Right lobe of liver (tissue), 6 donors: ENCODE results near the gene RASSF1. TPM values are rescaled to one million over a fixed set of nuclear protein-coding genes. Genes with fewer than 3 reads are reported as not detected.

Experiments used
- ATAC-seq, 4 donors: fragments of 200-7000 bp; cut with Tn5 transposase; one replicate each; pipeline ENCODE4 v1.9.1; 2020; ENCODE audit warnings: mild to moderate bottlenecking in 4 of 4, moderate library complexity in 4 of 4
- DNase-seq, 3 donors: peaks; one replicate each; pipeline ENCODE4 v3.0.0-alpha.2; 2020
- H3K27ac ChIP-seq, 3 donors: fragments of 200-600 bp; one replicate each; pipeline ENCODE4 v1.8.0; 2022
- H3K27me3 ChIP-seq, 2 donors: fragments of 200-600 bp; one replicate each; pipeline ENCODE4 v1.8.0; 2022
- H3K36me3 ChIP-seq, 4 donors: fragments of 200-600 bp; sonication (generic) in 1 of 4; one replicate each; pipeline versions ENCODE4 v1.5.1 to v1.8.0; 2017 to 2022; ENCODE audit warnings: control low read depth in 1 of 4
- H3K4me1 ChIP-seq, 4 donors: fragments of 200-600 bp; sonication (generic) in 1 of 4; one replicate each; pipeline versions ENCODE4 v1.5.1 to v1.8.0; 2017 to 2022; ENCODE audit warnings: control low read depth in 1 of 4
- H3K4me3 ChIP-seq, 3 donors: fragments of 200-600 bp; one replicate each; pipeline ENCODE4 v1.8.0; 2022
- H3K9me3 ChIP-seq, 4 donors: fragments of 200-600 bp; sonication (generic) in 1 of 4; one replicate each; pipeline versions ENCODE4 v1.5.1 to v1.8.0; 2017 to 2022; ENCODE audit warnings: control low read depth in 1 of 4
- POLR2A ChIP-seq: fragments of 450-650 bp; IDR thresholded peaks from one replicate; pipeline ENCODE4 v1.6.1; 2017; ENCODE audit warnings: antibody characterized with exemption, mild to moderate bottlenecking
- WGBS: methylation state at CpG from one replicate; pipeline ENCODE4 v1.1.6; 2018; ENCODE audit warnings: low coverage, low lambda C conversion rate; ENCODE audit not compliant: insufficient coverage; ENCODE audit errors: missing lambda C conversion rate; 5-methylcytosine and 5-hydroxymethylcytosine counted together
- intact Hi-C, 2 donors: fragments of 100-400 bp; cut with DNase I; formaldehyde crosslinking; loops; one replicate each; pipeline versions ENCODE4 v1.11.2 to v1.14.1; 2022
- total RNA-seq, 6 experiments: library from RNA; depleted of rRNA in 2 of 6; stranded (reverse); fragments of >200 nt in 2 of 6; fragmentation: NEBNext Ultra II Directional in 3 of 6; extraction: Animal tissue kit (Norgen Biotek cat#: 25700) in 3 of 6; gene quantifications; one replicate each; pipeline versions ENCODE4 v1.1.0 to v1.2.4, GENCODE V29; 2016 to 2023
- TF ChIP-seq, protein P1 (sequence below), 4 donors: fragments of 200-600 bp in 3 of 4; fragments of 450-650 bp in 1 of 4; IDR thresholded peaks; one replicate each; pipeline versions ENCODE4 v1.5.1 to v1.8.0; 2016 to 2022; ENCODE audit warnings: antibody characterized with exemption in 4 of 4, mild to moderate bottlenecking in 2 of 4
- donor health status: DM: no; HTN: yes; CAD: no.
- donor health status: DM: no; HTN: no; CAD: no.
- donor health status: DM: no; HTN: no; CAD: no.
- donor health status: DM: no; HTN: yes; CAD: no.
- donor health status: DM: no; HTN: yes; CAD: no.

RASSF1 gene
- total RNA-seq, 6 experiments from 2014 or later = 5.2 to 17.8 (median 9.1) TPM

DNA sequence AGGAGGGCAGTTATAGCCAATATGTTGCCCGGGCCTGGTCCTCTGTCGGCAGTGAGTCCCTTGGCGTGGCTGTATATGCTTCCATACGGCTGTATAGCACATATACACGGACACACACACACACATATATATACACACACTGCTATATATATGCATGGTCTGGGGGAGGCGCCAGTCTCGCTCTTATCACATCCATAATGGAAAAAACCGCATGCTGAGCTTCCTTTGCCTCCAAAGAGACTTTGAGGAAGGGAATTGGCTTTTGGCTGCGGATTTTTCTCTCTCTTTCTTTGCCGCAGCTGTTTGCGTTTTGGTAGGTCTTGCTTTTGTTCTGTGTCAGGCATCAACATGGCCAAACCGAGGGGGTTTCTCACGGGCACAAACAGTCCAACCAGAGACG is 30.0 kb upstream of the RASSF1 start:
- intact Hi-C loops = loop anchor here in 1 of 2 donors (10.0 kb wide), 1 partner anchor 164 kb away; no protein-coding TSS in a partner anchor
- no peaks in the 10 kb centered on the region for H3K36me3 ChIP-seq
- 46% methylated on average over 12 of the region's 14 CpGs for WGBS
- TF ChIP-seq, protein P1, sequence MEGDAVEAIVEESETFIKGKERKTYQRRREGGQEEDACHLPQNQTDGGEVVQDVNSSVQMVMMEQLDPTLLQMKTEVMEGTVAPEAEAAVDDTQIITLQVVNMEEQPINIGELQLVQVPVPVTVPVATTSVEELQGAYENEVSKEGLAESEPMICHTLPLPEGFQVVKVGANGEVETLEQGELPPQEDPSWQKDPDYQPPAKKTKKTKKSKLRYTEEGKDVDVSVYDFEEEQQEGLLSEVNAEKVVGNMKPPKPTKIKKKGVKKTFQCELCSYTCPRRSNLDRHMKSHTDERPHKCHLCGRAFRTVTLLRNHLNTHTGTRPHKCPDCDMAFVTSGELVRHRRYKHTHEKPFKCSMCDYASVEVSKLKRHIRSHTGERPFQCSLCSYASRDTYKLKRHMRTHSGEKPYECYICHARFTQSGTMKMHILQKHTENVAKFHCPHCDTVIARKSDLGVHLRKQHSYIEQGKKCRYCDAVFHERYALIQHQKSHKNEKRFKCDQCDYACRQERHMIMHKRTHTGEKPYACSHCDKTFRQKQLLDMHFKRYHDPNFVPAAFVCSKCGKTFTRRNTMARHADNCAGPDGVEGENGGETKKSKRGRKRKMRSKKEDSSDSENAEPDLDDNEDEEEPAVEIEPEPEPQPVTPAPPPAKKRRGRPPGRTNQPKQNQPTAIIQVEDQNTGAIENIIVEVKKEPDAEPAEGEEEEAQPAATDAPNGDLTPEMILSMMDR (IDR thresholded peaks at IDR 0.05) = no peak
- no peak for TF ChIP-seq POLR2A
- no peaks in the 10 kb centered on the region for H3K9me3 ChIP-seq
- no peak overlapping the region for H3K4me3 ChIP-seq
- no peak overlapping the region for H3K27ac ChIP-seq
- ATAC-seq (no peak), DNase-seq (no peak)
- no peaks in the 10 kb centered on the region for H3K27me3 ChIP-seq
- no peaks in the 10 kb centered on the region for H3K4me1 ChIP-seq

DNA sequence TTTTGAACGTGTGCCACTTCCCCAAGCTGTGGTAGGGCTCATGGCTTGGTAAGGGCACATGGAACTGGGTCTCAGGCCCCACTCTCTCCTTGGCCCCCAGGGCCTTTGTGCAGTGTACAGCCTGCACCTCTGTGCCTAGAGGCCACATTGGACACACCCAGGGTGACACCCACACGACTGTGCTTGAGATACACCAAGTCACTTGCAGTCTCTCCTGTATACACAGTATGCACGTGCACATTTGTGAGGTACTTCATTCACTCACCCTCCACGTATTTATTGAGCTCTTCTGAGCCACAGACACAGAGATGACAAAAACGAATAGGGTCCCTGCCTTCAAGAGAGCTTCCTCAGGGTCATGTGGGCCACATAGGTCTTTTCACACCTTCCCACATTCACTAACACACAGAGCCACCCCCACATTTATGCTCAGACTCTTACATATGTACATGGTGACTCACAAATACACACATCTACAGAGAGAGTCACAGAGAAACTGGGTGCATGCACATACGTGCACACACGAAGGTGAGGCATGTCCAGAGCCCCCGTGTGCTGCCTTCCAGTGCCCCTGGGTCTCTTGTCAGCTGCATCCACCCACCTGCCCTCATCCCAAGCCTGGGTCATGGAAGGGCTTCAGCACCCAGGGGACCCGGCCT is 28.5 kb upstream of the RASSF1 start:
- Histone ChIP-seq H3K4me3 (no peak overlapping the region), H3K9me3 (no peaks in the 10 kb centered on the region), H3K27ac (no peak overlapping the region), H3K27me3 (no peaks in the 10 kb centered on the region), H3K36me3 (no peaks in the 10 kb centered on the region), H3K4me1 (peaks cover 0 to 4% (median 0%) of the 10 kb centered on the region in 4 donors)
- 64% methylated on average over 7 of the region's 9 CpGs for WGBS
- ATAC-seq (no peak), DNase-seq (no peak)
- TF ChIP-seq, protein P1 (IDR thresholded peaks at IDR 0.05) = no peak
- no peak for TF ChIP-seq POLR2A
- intact Hi-C loops = no loop called here

DNA sequence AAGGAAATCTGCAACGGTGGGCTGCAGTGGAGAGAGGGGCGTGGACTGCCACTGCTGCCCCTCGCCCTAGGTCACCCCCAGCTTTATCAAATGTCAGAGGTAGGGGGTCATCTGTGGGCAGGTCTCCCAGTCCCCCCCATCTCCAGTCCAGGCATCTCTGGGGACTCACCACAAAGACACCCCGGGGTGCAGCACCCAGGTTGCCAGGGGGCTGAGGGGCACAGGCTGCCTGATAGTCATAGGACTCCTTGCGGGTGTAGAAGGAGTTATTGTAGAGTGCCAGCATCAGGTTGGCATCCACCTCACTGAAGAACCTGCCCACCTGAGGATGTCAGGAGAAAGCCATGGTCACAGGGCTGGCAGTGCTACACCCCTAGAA is 25.2 kb upstream of the RASSF1 start:
- DNase-seq (no peak), ATAC-seq (no peak)
- H3K27me3 ChIP-seq = no peaks in the 10 kb centered on the region
- no peak overlapping the region for H3K27ac ChIP-seq
- peaks cover 0 to 4% (median 0%) of the 10 kb centered on the region in 4 donors for H3K4me1 ChIP-seq
- H3K9me3 ChIP-seq = no peaks in the 10 kb centered on the region
- H3K4me3 ChIP-seq = peak overlapping the region in 2 of 3 donors; percentile 50 to 58
- 30% methylated on average over 2 of the region's 5 CpGs for WGBS
- TF ChIP-seq, protein P1 (IDR thresholded peaks at IDR 0.05) = no peak
- no peak for TF ChIP-seq POLR2A
- no peaks in the 10 kb centered on the region for H3K36me3 ChIP-seq
- intact Hi-C loops = no loop called here

DNA sequence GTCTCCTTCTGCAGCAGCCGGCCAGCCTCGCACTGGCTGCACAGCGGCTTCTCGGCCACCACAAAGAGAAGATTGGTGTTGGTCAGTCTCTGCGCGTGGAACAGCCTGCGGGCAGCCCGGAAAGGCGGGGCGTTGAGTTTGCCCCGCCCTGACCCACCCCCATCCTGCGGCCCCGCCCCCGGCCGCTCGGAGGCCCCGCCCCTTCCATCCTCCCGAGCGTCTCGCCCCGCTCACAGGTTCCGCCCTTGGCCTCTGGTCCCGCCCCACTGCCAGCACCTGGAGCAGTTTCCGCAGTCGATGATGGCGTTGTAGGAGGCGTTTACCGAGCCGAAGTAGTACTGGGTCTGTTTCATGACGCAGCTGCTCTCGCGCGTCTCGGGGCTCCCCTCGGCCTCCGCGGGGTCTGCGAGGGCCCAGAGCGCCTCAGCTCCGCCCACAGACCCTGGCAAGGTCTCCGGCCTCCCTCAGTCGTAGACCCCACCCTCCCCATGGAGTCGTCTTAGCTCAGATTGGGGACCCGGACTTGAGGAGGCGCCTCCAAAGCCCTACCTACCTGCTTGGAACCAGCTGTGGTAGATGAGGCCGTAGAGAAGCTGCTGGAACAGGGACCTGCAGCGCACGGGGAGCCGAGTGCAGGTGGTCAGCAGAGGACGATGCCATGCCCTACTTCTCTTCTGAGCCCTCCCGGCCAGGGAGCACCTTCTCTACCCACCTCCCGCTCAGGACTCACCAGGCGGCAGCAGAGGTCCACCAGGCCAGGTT is 24.6 kb upstream of the RASSF1 start:
- DNase-seq = peak; percentile 89 to 95 (median 92)
- TF ChIP-seq, protein P1 (IDR thresholded peaks at IDR 0.05) = no peak
- TF ChIP-seq POLR2A = no peak
- 1% methylated on average over 11 of the region's 53 CpGs for WGBS
- peak overlapping the region; percentile 36 to 58 (median 50) for H3K4me3 ChIP-seq
- no peaks in the 10 kb centered on the region for H3K27me3 ChIP-seq
- intact Hi-C loops = no loop called here
- peaks cover 0 to 4% (median 0%) of the 10 kb centered on the region in 4 donors for H3K4me1 ChIP-seq
- H3K36me3 ChIP-seq = no peaks in the 10 kb centered on the region
- ATAC-seq = peak; percentile 88 to 94 (median 90)
- no peaks in the 10 kb centered on the region for H3K9me3 ChIP-seq
- H3K27ac ChIP-seq = no peak overlapping the region
